Lung (tissue), 12 donors: Measurements from ENCODE around the gene CARD14. TPM values are rescaled to one million over a fixed set of nuclear protein-coding genes. Genes with fewer than 3 reads are reported as not detected.

ENCODE experiments used
- ATAC-seq: fragments of 200-7000 bp; cut with Tn5 transposase; one replicate; pipeline ENCODE4 v1.9.1; 2020; ENCODE audit warnings: moderate number of reproducible peaks; ENCODE audit not compliant: insufficient read depth, low FRiP score
- DNase-seq, 3 donors: peaks; one replicate each; pipeline ENCODE4 v3.0.0-alpha.2; 2013 to 2017
- H3K27ac ChIP-seq, 2 donors: one replicate each; pipeline ENCODE4 v1.5.1; 2013; ENCODE audit warnings: mild to moderate bottlenecking in 2 of 2, moderate library complexity in 2 of 2, control low read depth in 1 of 2, inconsistent platforms in 1 of 2, low read depth in 1 of 2, low read length in 1 of 2
- H3K27me3 ChIP-seq, 3 donors: one replicate each; pipeline ENCODE4 v1.5.1; 2013; ENCODE audit warnings: low read length in 2 of 3; ENCODE audit not compliant: control insufficient read depth in 3 of 3, insufficient read depth in 3 of 3
- H3K36me3 ChIP-seq, 4 donors: one replicate each; pipeline ENCODE4 v1.5.1; 2013; ENCODE audit warnings: low read length in 4 of 4, mild to moderate bottlenecking in 1 of 4, moderate library complexity in 1 of 4; ENCODE audit not compliant: control insufficient read depth in 4 of 4, insufficient read depth in 4 of 4
- H3K4me1 ChIP-seq, 5 donors: one replicate each; pipeline ENCODE4 v1.5.1; 2013; ENCODE audit warnings: low read length in 5 of 5, mild to moderate bottlenecking in 2 of 5, moderate library complexity in 1 of 5; ENCODE audit not compliant: control insufficient read depth in 5 of 5, insufficient read depth in 5 of 5
- H3K4me3 ChIP-seq: one replicate; pipeline ENCODE4 v1.5.1; 2013; ENCODE audit warnings: mild to moderate bottlenecking, control low read depth, moderate library complexity
- H3K9ac ChIP-seq, 2 donors: one replicate each; pipeline ENCODE4 v1.5.1; 2013; ENCODE audit warnings: low read length in 2 of 2, control low read depth in 1 of 2; ENCODE audit not compliant: insufficient read depth in 1 of 2
- H3K9me3 ChIP-seq, 4 donors: one replicate each; pipeline ENCODE4 v1.5.1; 2013; ENCODE audit warnings: low read length in 3 of 4, mild to moderate bottlenecking in 1 of 4, moderate library complexity in 1 of 4; ENCODE audit not compliant: control insufficient read depth in 4 of 4, insufficient read depth in 3 of 4
- CTCF ChIP-seq: IDR thresholded peaks from 2 replicates; pipeline ENCODE4 v1.5.1; 2012; ENCODE audit warnings: mild to moderate bottlenecking; ENCODE audit errors: control extremely low read depth, extremely low read depth
- WGBS, 2 donors: extraction: QIAGEN DNeasy Blood & Tissue Kit; methylation state at CpG; one replicate each; pipeline ENCODE4 v1.1.7; 2013; 5-methylcytosine and 5-hydroxymethylcytosine counted together
- polyA plus RNA-seq, 2 donors: library from polyadenylated mRNA; stranded (reverse); fragments of 200-250 nt; gene quantifications; one replicate each; pipeline ENCODE4 v1.2.1, GENCODE V29; 2013
- total RNA-seq, 2 donors: library from RNA; depleted of rRNA in 1 of 2; stranded (reverse); fragments of >200 nt in 1 of 2; gene quantifications; one replicate each; pipeline ENCODE4 v1.2.1, GENCODE V29; 2014 to 2021
- donor health status: control.
- donor health status: control.
- donor health status: Bipolar disorder and iron deficiency.
- donor health status: healthy.
- donor health status: DM: yes; HTN: yes; CAD: no.

Gene CARD14
- total and polyA plus RNA-seq, 4 donors, result 0.50 to 1.8 (median 1.2) TPM

- peaks cover 2 to 48% (median 15%) of the 10 kb centered on the region in 4 donors for H3K36me3 ChIP-seq
- ATAC-seq (no peak), DNase-seq (no peak)
- H3K27me3 ChIP-seq, result no peaks in the 10 kb centered on the region
- WGBS, 2 donors, result 96 to 97% methylated on average over 17 to 19 of the region's 19 CpGs
- no peaks in the 10 kb centered on the region for H3K9me3 ChIP-seq
- H3K4me3 ChIP-seq, result no peak overlapping the region
- H3K9ac ChIP-seq, result no peak overlapping the region
- H3K27ac ChIP-seq, result no peak overlapping the region
- no peak for TF ChIP-seq CTCF
- no peaks in the 10 kb centered on the region for H3K4me1 ChIP-seq
Observed at GRCh38 chr17:80246266-80246681, 76.4 kb downstream of the CARD14 start.

- H3K4me3 ChIP-seq, result no peak overlapping the region
- no peaks in the 10 kb centered on the region for H3K9me3 ChIP-seq
- peaks cover 2 to 46% (median 15%) of the 10 kb centered on the region in 4 donors for H3K36me3 ChIP-seq
- WGBS, 2 donors, result 89 to 96% methylated on average over 8 of the region's 8 CpGs
- no peak overlapping the region for H3K27ac ChIP-seq
- H3K4me1 ChIP-seq, result no peaks in the 10 kb centered on the region
- H3K27me3 ChIP-seq, result no peaks in the 10 kb centered on the region
- H3K9ac ChIP-seq, result no peak overlapping the region
- TF ChIP-seq CTCF, result no peak
- DNase-seq (no peak), ATAC-seq (no peak)
Observed at GRCh38 chr17:80246726-80247125, 76.9 kb downstream of the CARD14 start.

GRCh38 chr17:80247561-80247960 is 77.7 kb downstream of the CARD14 start:
- Histone ChIP-seq H3K9me3 (no peaks in the 10 kb centered on the region), H3K36me3 (peaks cover 2 to 40% (median 19%) of the 10 kb centered on the region in 4 donors), H3K4me1 (no peaks in the 10 kb centered on the region), H3K27ac (no peak overlapping the region), H3K9ac (no peak overlapping the region), H3K4me3 (no peak overlapping the region), H3K27me3 (no peaks in the 10 kb centered on the region)
- ATAC-seq, result no peak
- DNase-seq, result no peak
- 95 to 96% methylated on average over 16 to 17 of the region's 17 CpGs for WGBS, 2 donors
- TF ChIP-seq CTCF, result no peak
